ENCODE results near the gene MAGI2. TPM values are rescaled to one million over a fixed set of nuclear protein-coding genes. Genes with fewer than 3 reads are reported as not detected.
A peak's percentile ranks its signal among the peaks of the same experiment; 100 is the strongest.

Gene MAGI2
- total and polyA plus RNA-seq, 2 donors (not counting 3 experiments of a cell fraction or from before 2014, with no cell fraction given): 0.28 to 6.0 TPM

GRCh38 chr7:79124331-79124730, 329.1 kb downstream of the MAGI2 start:
- no peaks in the 10 kb centered on the region for H4K20me1 ChIP-seq (replicated peaks; ENCODE audit: control insufficient read depth, extremely low read depth, insufficient read depth, low read length)
- dilution Hi-C loops (cut with MboI; ENCODE audit: extremely low pct_ligation_motif_present, low sequenced_read_pairs): no loop called here
- ChIA-PET POLR2A (no interaction called here), CTCF (no interaction called here)
- no peaks in the 10 kb centered on the region for H3K36me3 ChIP-seq (ENCODE audit: control insufficient read depth in 2 of 2, extremely low read depth in 1 of 2, insufficient read depth in 2 of 2, low read length in 2 of 2)
- H3K79me2 ChIP-seq (ENCODE audit: control insufficient read depth, insufficient read depth, low read length): no peaks in the 10 kb centered on the region
- FAIRE-seq: no peak
- H3K4me2 ChIP-seq (ENCODE audit: insufficient read depth, low read length): no peak overlapping the region
- no peak overlapping the region for H3K4me3 ChIP-seq (replicated peaks in 1 of 3; ENCODE audit: insufficient read depth in 1 of 3, low read depth in 1 of 3, low read length in 3 of 3)
- no peaks in the 10 kb centered on the region for H3K9me1 ChIP-seq (replicated peaks; ENCODE audit: control insufficient read depth, extremely low read depth, insufficient read depth, low read length)
- H2AFZ ChIP-seq (ENCODE audit: low read depth, low read length): no peak overlapping the region
- no peak overlapping the region for H3K27ac ChIP-seq (ENCODE audit: insufficient read depth, low read depth, low read length)
- DNase-seq (ENCODE audit: low read depth, low spot score): no peak
- BruUV-seq (replicated peaks): no TSS peak
- no peaks in the 10 kb centered on the region for H3K27me3 ChIP-seq (ENCODE audit: control insufficient read depth in 2 of 2, insufficient read depth in 2 of 2, low read length in 2 of 2)
- intact Hi-C loops (cut with micrococcal nuclease): no loop called here
- H3K9me3 ChIP-seq (replicated peaks; ENCODE audit: control insufficient read depth, insufficient read depth, low read length): no peaks in the 10 kb centered on the region
- TF ChIP-seq POLR2A (IDR thresholded peaks at IDR 0.05; ENCODE audit: low read depth, low read length) (no peak), JUN (IDR thresholded peaks at IDR 0.05; ENCODE audit: borderline replicate concordance, insufficient read depth, insufficient read length, low read depth) (no peak), MYC (IDR thresholded peaks at IDR 0.05; ENCODE audit: low read depth, low read length) (no peak), POLR2AphosphoS5 (IDR thresholded peaks at IDR 0.05; ENCODE audit: insufficient read depth, low read depth, low read length) (no peak), GATA2 (IDR thresholded peaks at IDR 0.05; ENCODE audit: insufficient read depth, insufficient read length, low read depth, low read length) (no peak), FOS (IDR thresholded peaks at IDR 0.05; ENCODE audit: borderline replicate concordance, insufficient read depth, low read length) (no peak), EZH2 (IDR thresholded peaks at IDR 0.05; ENCODE audit: borderline replicate concordance, low read depth, low read length, severe bottlenecking) (no peak)
- TF ChIP-seq, protein P1, sequence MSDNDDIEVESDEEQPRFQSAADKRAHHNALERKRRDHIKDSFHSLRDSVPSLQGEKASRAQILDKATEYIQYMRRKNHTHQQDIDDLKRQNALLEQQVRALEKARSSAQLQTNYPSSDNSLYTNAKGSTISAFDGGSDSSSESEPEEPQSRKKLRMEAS (IDR thresholded peaks at IDR 0.05; ENCODE audit: insufficient read depth, insufficient read length): no peak
- peaks cover 3% of the 10 kb centered on the region for H3K4me1 ChIP-seq (ENCODE audit: control insufficient read depth, extremely low read depth, insufficient read depth, low read length)
- no peak overlapping the region for H3K9ac ChIP-seq (replicated peaks; ENCODE audit: extremely low read depth, insufficient read depth, low read length)

DNA sequence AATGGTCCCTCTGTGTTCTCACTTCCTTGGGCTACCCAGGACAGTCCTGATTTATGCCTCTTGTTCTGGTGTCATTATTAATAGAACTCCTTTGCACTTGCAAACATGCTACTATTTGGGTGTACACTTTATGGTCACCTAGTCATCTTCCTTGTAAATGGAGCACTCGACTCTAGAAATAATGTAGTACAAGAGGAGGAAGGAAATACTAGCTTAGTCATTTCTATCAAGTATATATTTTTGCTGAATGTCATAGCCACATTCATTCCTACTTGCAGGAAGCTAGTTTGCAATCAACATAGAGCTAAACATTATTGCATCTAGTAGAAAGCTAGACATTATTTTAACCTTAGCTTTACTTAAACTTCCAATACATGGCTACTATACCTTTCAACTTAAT, 335.3 kb downstream of the MAGI2 start:
- Histone ChIP-seq H3K4me2 (ENCODE audit: insufficient read depth, low read length) (peak overlapping the region; percentile 59), H3K9me1 (replicated peaks; ENCODE audit: control insufficient read depth, extremely low read depth, insufficient read depth, low read length) (no peaks in the 10 kb centered on the region), H3K27me3 (ENCODE audit: control insufficient read depth in 2 of 2, insufficient read depth in 2 of 2, low read length in 2 of 2) (no peaks in the 10 kb centered on the region), H3K4me3 (replicated peaks in 1 of 3; ENCODE audit: insufficient read depth in 1 of 3, low read depth in 1 of 3, low read length in 3 of 3) (no peak overlapping the region), H3K36me3 (ENCODE audit: control insufficient read depth in 2 of 2, extremely low read depth in 1 of 2, insufficient read depth in 2 of 2, low read length in 2 of 2) (no peaks in the 10 kb centered on the region), H3K79me2 (ENCODE audit: control insufficient read depth, insufficient read depth, low read length) (no peaks in the 10 kb centered on the region), H4K20me1 (replicated peaks; ENCODE audit: control insufficient read depth, extremely low read depth, insufficient read depth, low read length) (no peaks in the 10 kb centered on the region), H3K27ac (ENCODE audit: insufficient read depth, low read depth, low read length) (peak overlapping the region; percentile 32), H3K9ac (replicated peaks; ENCODE audit: extremely low read depth, insufficient read depth, low read length) (no peak overlapping the region), H3K4me1 (ENCODE audit: control insufficient read depth, extremely low read depth, insufficient read depth, low read length) (peaks cover 18% of the 10 kb centered on the region), H3K9me3 (replicated peaks; ENCODE audit: control insufficient read depth, insufficient read depth, low read length) (no peaks in the 10 kb centered on the region), H2AFZ (ENCODE audit: low read depth, low read length) (peak overlapping the region; percentile 13)
- intact Hi-C loops (cut with micrococcal nuclease): no loop called here
- BruUV-seq (replicated peaks): no TSS peak
- dilution Hi-C loops (cut with MboI; ENCODE audit: extremely low pct_ligation_motif_present, low sequenced_read_pairs): no loop called here
- TF ChIP-seq CTCF (IDR thresholded peaks at IDR 0.05; ENCODE audit: extremely low read depth in 1 of 2, insufficient read depth in 1 of 2, low read depth in 1 of 2, low read length in 2 of 2) (no peak), MYC (IDR thresholded peaks at IDR 0.05; ENCODE audit: low read depth, low read length) (no peak), GATA2 (IDR thresholded peaks at IDR 0.05; ENCODE audit: insufficient read depth, insufficient read length, low read depth, low read length) (no peak), POLR2AphosphoS5 (IDR thresholded peaks at IDR 0.05; ENCODE audit: insufficient read depth, low read depth, low read length) (no peak), FOS (IDR thresholded peaks at IDR 0.05; ENCODE audit: borderline replicate concordance, insufficient read depth, low read length) (peak; percentile 74), POLR2A (IDR thresholded peaks at IDR 0.05; ENCODE audit: low read depth, low read length) (peak; percentile 18), JUN (IDR thresholded peaks at IDR 0.05; ENCODE audit: borderline replicate concordance, insufficient read depth, insufficient read length, low read depth) (no peak)
- TF ChIP-seq, protein P1 (IDR thresholded peaks at IDR 0.05; ENCODE audit: insufficient read depth, insufficient read length): no peak
- FAIRE-seq (peak; percentile 57), DNase-seq (ENCODE audit: low read depth, low spot score) (peak; percentile 55)
- ChIA-PET CTCF (interaction anchor here (0.6 to 1.4 kb wide), 8 partner anchors 7 to 58 kb away, joined by 3 to 6 read pairs (median 3); no protein-coding TSS in a partner anchor), POLR2A (no interaction called here)
